Ramos (cell line): ENCODE data around the gene CHST11.
"Not testable (repeated sequence)": the region's sequence is repeated elsewhere in the genome, so short reads cannot be mapped to it uniquely, and the experiment has no call there.

Experiments used
- in situ Hi-C: fragments of 300-500 bp; cut with MboI; formaldehyde crosslinking; loops from one replicate; pipeline ENCODE4 v1.14.3; 2022; ENCODE audit warnings: low sequenced_read_pairs; ENCODE audit not compliant: unreplicated experiment

The CHST11 gene

GRCh38 chr12:104547235-104547634 is 90.5 kb downstream of the CHST11 start:
- in situ Hi-C loops = no loop called here

GRCh38 chr12:104549815-104550480 is 93.2 kb downstream of the CHST11 start:
- in situ Hi-C loops = no loop called here

GRCh38 chr12:104551313-104551931 is 94.7 kb downstream of the CHST11 start:
- in situ Hi-C loops = no loop called here

- in situ Hi-C loops = no loop called here
These were observed 96.7 kb downstream of the CHST11 start for GRCh38 chr12:104553421-104553820.

- in situ Hi-C loops = no loop called here
These were observed 98.9 kb downstream of the CHST11 start for GRCh38 chr12:104555648-104556047.

GRCh38 chr12:104557488-104558195 is 100.9 kb downstream of the CHST11 start:
- in situ Hi-C loops = no loop called here

- in situ Hi-C loops = no loop called here
These were observed 104.1 kb downstream of the CHST11 start for GRCh38 chr12:104560881-104561280.

GRCh38 chr12:104562763-104563162 is 106.0 kb downstream of the CHST11 start:
- in situ Hi-C loops = no loop called here

GRCh38 chr12:104564662-104565061 is 107.9 kb downstream of the CHST11 start:
- in situ Hi-C loops = not testable (repeated sequence)

- in situ Hi-C loops = no loop called here
These were observed 109.0 kb downstream of the CHST11 start for GRCh38 chr12:104565606-104566243.

- in situ Hi-C loops = no loop called here
These were observed 109.7 kb downstream of the CHST11 start for GRCh38 chr12:104566244-104566993.

GRCh38 chr12:104567832-104568486 is 111.2 kb downstream of the CHST11 start:
- in situ Hi-C loops = no loop called here

- in situ Hi-C loops = no loop called here
These were observed 111.7 kb downstream of the CHST11 start for GRCh38 chr12:104568487-104568868.

- in situ Hi-C loops = no loop called here
These were observed 112.2 kb downstream of the CHST11 start for GRCh38 chr12:104568935-104569334.

- in situ Hi-C loops = no loop called here
These were observed 112.8 kb downstream of the CHST11 start for GRCh38 chr12:104569346-104570173.

GRCh38 chr12:104570174-104570907 is 113.6 kb downstream of the CHST11 start:
- in situ Hi-C loops = no loop called here

- in situ Hi-C loops = no loop called here
These were observed 114.6 kb downstream of the CHST11 start for GRCh38 chr12:104571328-104571727.

GRCh38 chr12:104574353-104574752 is 117.6 kb downstream of the CHST11 start:
- in situ Hi-C loops = not testable (repeated sequence)
